ENCODE results near the gene RASL12. TPM values are rescaled to one million over a fixed set of nuclear protein-coding genes. Genes with fewer than 3 reads are reported as not detected.

RASL12 gene
- total RNA-seq, 1 donor: under 0.01 TPM

DNA sequence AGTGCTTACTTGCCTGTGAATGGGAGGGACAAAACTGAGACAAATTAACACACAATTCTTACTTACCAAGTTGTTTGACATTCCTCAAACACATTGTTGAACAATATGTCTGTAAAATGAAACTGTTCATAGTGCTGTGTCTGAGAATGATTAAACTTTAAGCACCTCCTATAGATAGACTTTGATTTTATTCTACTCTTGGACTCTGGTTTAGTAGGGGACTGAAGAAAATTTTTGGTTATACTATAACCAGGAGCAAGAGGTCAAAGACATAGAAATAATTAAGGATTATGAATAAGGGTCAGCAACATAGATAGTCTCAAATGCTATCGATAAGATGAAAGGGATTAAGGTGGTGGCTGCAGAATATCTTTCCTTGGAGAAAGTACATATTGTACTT lies 30.5 kb downstream of the RASL12 start:
- DNase-seq (ENCODE audit: low read depth): no peak

DNA sequence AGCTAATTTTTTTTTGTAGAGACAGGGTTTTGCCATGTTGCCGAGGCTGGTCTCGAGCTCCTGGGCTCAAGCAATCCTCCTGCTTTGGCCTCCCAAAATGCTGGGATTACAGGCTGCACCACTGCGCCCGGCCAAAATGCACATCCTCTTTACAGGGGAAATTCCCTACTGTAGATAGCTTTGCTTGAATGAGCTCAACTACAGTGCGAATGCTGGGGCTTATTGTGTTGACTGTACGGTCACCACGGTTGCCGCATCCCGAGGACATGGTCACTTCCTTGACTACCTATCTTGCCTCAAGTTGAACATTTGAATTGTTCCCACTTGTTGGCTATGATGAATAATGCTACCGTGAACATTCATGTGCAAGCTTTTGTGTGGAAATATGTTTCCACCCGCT lies 33.1 kb downstream of the RASL12 start:
- TF ChIP-seq CTCF (IDR thresholded peaks at IDR 0.05; ENCODE audit: insufficient read depth, low read depth, low read length): no peak
- H3K4me3 ChIP-seq (ENCODE audit: low read depth, low read length): no peak overlapping the region
- DNase-seq (ENCODE audit: low read depth): no peak

More for the DNA sequence above, 30.5 kb downstream of the RASL12 start:
- no peak for TF ChIP-seq CTCF (IDR thresholded peaks at IDR 0.05; ENCODE audit: insufficient read depth, low read depth, low read length)
- no peak overlapping the region for H3K4me3 ChIP-seq (ENCODE audit: low read depth, low read length)

GRCh38 chr15:65033659-65034269 lies 34.0 kb downstream of the RASL12 start:
- peak; percentile 71 for TF ChIP-seq CTCF (IDR thresholded peaks at IDR 0.05; ENCODE audit: insufficient read depth, low read depth, low read length)
- H3K4me3 ChIP-seq (ENCODE audit: low read depth, low read length): no peak overlapping the region
- DNase-seq (ENCODE audit: low read depth): peak; percentile 65

DNA sequence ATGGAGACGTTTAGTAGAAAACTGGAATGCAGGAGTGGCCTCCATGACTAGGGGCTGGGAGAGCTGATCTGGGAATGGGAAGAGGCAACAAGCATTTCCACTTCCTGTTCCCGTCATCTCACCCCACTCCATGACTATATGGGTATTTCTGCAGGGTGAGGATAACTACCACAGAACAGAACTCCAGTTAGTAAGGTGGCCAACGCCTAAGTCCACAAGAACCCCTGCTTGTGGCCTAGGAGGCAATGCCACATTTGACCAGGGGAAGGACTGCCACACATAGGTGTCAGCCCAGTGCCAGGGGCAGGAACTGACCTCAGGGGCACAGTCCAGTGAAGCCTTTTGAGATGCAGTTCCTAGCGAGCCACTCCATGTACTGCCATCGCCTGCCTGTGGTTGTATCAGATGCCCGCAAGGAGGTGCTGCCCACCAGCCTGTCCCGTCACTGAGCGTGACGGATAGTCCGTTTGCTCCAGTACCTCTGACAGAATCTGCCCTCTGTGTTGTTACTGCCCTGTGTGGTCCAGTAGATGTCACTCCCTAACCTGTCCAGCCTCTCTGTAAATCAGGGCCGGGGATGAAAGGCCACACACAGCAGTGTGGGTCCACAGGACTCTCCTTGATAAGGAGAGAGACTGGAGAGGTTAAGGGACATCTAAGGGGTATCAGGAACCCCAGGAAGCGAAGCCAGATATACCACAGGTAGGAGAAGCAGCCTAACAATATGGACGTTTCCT lies 34.8 kb downstream of the RASL12 start:
- H3K4me3 ChIP-seq (ENCODE audit: low read depth, low read length): no peak overlapping the region
- DNase-seq (ENCODE audit: low read depth): peak; percentile 58
- peak; percentile 78 for TF ChIP-seq CTCF (IDR thresholded peaks at IDR 0.05; ENCODE audit: insufficient read depth, low read depth, low read length)

DNA sequence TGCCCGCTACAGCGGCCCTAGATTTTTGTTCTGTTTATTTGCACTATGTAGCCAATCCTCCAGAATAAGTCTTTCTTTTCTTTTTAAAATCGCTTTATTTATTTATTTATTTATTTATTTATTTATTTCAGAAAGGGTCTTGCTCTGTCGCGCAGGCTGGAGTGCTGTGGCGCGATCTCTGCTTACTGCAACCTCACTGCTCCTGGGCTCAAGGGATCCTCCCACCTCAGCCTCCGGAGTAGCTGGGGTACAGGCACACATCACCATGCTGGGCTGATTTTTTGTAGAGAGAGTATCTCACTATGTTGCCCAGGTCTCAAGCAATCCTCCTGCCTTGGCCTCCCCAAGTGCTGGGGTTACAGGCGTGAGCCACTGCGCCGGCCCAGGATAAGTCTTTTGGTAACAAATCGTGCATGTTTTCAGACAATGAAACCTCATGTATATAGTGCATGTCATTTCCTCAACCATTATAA lies 38.0 kb downstream of the RASL12 start:
- TF ChIP-seq CTCF (IDR thresholded peaks at IDR 0.05; ENCODE audit: insufficient read depth, low read depth, low read length): no peak
- H3K4me3 ChIP-seq (ENCODE audit: low read depth, low read length): peak overlapping the region; percentile 86
- no peak for DNase-seq (ENCODE audit: low read depth)

DNA sequence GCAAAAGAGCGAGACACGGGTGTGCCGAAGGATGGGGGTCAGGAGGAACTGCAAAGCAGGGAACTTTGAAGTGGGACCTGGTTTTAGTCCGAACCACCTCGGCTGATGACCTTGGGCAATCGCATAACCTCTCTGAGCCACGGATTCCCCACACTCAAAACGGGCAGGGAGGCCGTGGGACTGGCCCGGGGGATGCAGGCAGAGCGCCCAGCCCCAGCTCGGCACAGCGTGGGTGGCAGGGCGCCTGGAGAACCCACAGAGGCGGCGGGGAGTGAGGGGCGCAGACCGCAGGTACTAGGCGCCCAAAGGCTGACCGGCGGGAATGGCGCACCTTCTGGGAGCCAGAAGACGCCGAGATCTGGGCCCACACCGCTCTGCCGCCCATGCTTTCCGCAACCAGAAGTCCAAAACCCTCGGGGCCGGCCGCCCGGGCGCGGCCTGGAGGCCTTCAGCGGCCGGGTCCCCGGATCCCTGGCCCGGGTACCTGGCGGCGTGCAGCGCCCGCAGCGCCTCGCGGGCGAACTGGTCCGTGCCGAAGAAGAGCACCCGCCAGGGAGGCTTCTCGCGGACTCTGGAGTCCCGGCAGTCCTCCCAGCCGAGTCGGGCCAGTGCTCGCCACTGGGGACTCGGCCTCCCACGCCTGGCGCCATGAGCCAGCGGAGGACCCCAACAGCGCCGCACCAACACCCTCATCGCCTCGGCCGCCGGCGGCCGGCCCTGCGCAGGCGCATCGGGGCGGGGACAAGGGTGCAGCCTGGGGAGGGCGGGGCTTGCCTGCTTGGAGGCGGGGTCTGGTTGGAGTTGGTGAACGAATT lies 38.7 kb downstream of the RASL12 start, which contains the start of gene MTFMT:
TSS of gene MTFMT (minus strand) at position 719 of the 815 bp plus-strand sequence. CDS start at position 693, 26 bp downstream.
- TF ChIP-seq CTCF (IDR thresholded peaks at IDR 0.05; ENCODE audit: insufficient read depth, low read depth, low read length): no peak
- peak within 1 kb of the TSS; percentile 86 for H3K4me3 ChIP-seq (ENCODE audit: low read depth, low read length)
- peak; percentile 76 for DNase-seq (ENCODE audit: low read depth)

All from fibroblast of villous mesenchyme (primary cell).